MCF 10A (cell line): ENCODE results near the gene NTN4. TPM values are rescaled to one million over a fixed set of nuclear protein-coding genes. Genes with fewer than 3 reads are reported as not detected.
"Not testable (repeated sequence)": the region's sequence is repeated elsewhere in the genome, so short reads cannot be mapped to it uniquely, and the experiment has no call there.

Experiments used
- BruUV-seq: library from RNA; stranded (reverse); fragments of 400-500 nt; replicated peaks from 2 replicates; lab custom pipeline; 2021; lab: Mats Ljungman, UMichigan
- CTCF ChIA-PET: fragments of 300-600 bp; sonication (Branson Sonifier 250); formaldehyde crosslinking; extraction: SDS; loops from one replicate; lab custom pipeline; 2021; ENCODE audit warnings: antibody characterized with exemption, inconsistent platforms; lab: Yijun Ruan, JAX
- POLR2A ChIA-PET: fragments of 300-600, 350-650 bp; sonication (Branson Sonifier 250); formaldehyde crosslinking; extraction: SDS; loops from one replicate; lab custom pipeline; 2020; ENCODE audit warnings: antibody characterized with exemption, inconsistent platforms; lab: Yijun Ruan, JAX
- DNase-seq: peaks from one replicate; pipeline ENCODE4 v3.0.0-alpha.2; 2018; ENCODE audit not compliant: unreplicated experiment
- H3K27ac Mint-ChIP-seq: one replicate; pipeline ENCODE4 v1.8.0; 2022; ENCODE audit warnings: mild to moderate bottlenecking, low read depth, mixed read lengths; ENCODE audit not compliant: unreplicated experiment
- H3K27me3 Mint-ChIP-seq: one replicate; pipeline ENCODE4 v1.8.0; 2022; ENCODE audit warnings: mixed read lengths; ENCODE audit not compliant: insufficient read depth, unreplicated experiment
- H3K36me3 Mint-ChIP-seq: one replicate; pipeline ENCODE4 v1.8.0; 2022; ENCODE audit warnings: mild to moderate bottlenecking, moderate library complexity, mixed read lengths; ENCODE audit not compliant: insufficient read depth, unreplicated experiment
- H3K4me1 Mint-ChIP-seq: one replicate; pipeline ENCODE4 v1.8.0; 2022; ENCODE audit warnings: mixed read lengths; ENCODE audit not compliant: insufficient read depth, unreplicated experiment
- H3K4me3 Mint-ChIP-seq: one replicate; pipeline ENCODE4 v1.8.0; 2022; ENCODE audit warnings: mild to moderate bottlenecking, moderate library complexity, mixed read lengths; ENCODE audit not compliant: unreplicated experiment
- H3K9me3 Mint-ChIP-seq: one replicate; pipeline ENCODE4 v1.8.0; 2022; ENCODE audit warnings: mixed read lengths; ENCODE audit not compliant: unreplicated experiment
- intact Hi-C: fragments of 100-400 bp; cut with micrococcal nuclease; formaldehyde crosslinking; loops from 2 replicates; pipeline ENCODE4 v1.14.1; 2022
- total RNA-seq: library from RNA; stranded (reverse); gene quantifications from 2 replicates; pipeline ENCODE4 v1.2.3, GENCODE V29; 2022
- TF ChIP-seq, protein P1 (sequence below): fragments of 200-600 bp; IDR thresholded peaks from one replicate; pipeline ENCODE4 v1.8.0; 2022; ENCODE audit warnings: antibody characterized with exemption, mild to moderate bottlenecking; ENCODE audit not compliant: unreplicated experiment

NTN4 gene
- total RNA-seq, 1 experiment from 2014 or later = 53.0 TPM

DNA sequence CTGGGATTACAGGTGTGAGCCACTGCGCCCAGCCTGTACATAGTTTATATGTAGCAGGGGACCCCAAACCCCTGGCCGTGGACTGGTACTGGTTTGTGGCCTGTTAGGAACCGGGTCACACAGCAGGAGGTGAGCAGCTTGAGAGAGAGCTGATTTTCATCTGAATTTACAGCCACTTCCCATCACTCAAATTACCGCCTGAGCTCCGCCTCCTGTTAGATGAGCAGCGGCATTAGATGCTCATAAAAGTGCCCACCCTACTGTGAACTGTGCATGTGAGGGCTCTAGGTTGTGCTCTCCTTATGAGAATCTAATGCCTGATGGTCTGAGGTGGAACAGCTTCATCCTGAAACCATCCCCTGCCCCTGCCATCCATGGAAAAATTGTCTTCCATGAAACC, 119.3 kb downstream of the NTN4 start:
- ChIA-PET POLR2A (interaction anchor here (0.9 kb wide), 1 partner anchor 10 kb away, joined by 3 read pairs; no protein-coding TSS in a partner anchor), CTCF (interaction anchor here (1.2 kb wide), 1 partner anchor 10 kb away, joined by 3 read pairs; no protein-coding TSS in a partner anchor)
- no peak overlapping the region for H3K27ac Mint-ChIP-seq
- H3K4me3 Mint-ChIP-seq = no peak overlapping the region
- BruUV-seq = no TSS peak
- TF ChIP-seq, protein P1, sequence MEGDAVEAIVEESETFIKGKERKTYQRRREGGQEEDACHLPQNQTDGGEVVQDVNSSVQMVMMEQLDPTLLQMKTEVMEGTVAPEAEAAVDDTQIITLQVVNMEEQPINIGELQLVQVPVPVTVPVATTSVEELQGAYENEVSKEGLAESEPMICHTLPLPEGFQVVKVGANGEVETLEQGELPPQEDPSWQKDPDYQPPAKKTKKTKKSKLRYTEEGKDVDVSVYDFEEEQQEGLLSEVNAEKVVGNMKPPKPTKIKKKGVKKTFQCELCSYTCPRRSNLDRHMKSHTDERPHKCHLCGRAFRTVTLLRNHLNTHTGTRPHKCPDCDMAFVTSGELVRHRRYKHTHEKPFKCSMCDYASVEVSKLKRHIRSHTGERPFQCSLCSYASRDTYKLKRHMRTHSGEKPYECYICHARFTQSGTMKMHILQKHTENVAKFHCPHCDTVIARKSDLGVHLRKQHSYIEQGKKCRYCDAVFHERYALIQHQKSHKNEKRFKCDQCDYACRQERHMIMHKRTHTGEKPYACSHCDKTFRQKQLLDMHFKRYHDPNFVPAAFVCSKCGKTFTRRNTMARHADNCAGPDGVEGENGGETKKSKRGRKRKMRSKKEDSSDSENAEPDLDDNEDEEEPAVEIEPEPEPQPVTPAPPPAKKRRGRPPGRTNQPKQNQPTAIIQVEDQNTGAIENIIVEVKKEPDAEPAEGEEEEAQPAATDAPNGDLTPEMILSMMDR = no peak
- no peaks in the 10 kb centered on the region for H3K36me3 Mint-ChIP-seq
- DNase-seq = no peak
- intact Hi-C loops = no loop called here
- no peaks in the 10 kb centered on the region for H3K9me3 Mint-ChIP-seq
- no peaks in the 10 kb centered on the region for H3K27me3 Mint-ChIP-seq
- H3K4me1 Mint-ChIP-seq = no peaks in the 10 kb centered on the region

DNA sequence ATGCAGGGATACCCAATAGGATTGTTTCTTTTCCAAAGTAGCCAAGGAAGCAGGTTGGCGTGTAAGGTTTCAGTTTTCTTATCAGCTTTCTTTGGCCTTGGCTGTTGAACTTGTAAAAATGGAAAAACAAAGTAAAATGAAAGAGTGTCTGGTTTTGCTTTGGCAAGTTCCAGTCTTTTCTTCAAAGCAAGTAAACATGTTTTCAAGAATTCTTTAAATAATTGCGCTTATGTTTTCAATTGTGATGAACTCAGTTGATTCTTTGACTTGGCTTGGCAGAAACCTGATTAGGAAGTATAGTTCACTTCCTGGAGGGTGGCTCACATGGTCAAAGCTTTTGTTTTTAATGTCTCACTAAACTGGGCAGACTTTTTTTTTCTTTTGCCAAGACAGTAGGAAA, 127.0 kb downstream of the NTN4 start:
- Mint-ChIP-seq H3K4me1 (no peaks in the 10 kb centered on the region), H3K36me3 (no peaks in the 10 kb centered on the region), H3K9me3 (no peaks in the 10 kb centered on the region), H3K27ac (no peak overlapping the region), H3K4me3 (no peak overlapping the region), H3K27me3 (no peaks in the 10 kb centered on the region)
- ChIA-PET CTCF (no interaction called here), POLR2A (interaction anchor here (1.0 kb wide), 1 partner anchor 67 kb away, joined by 3 read pairs; no protein-coding TSS in a partner anchor)
- TF ChIP-seq, protein P1 = no peak
- intact Hi-C loops = no loop called here
- BruUV-seq = no TSS peak
- DNase-seq = no peak

DNA sequence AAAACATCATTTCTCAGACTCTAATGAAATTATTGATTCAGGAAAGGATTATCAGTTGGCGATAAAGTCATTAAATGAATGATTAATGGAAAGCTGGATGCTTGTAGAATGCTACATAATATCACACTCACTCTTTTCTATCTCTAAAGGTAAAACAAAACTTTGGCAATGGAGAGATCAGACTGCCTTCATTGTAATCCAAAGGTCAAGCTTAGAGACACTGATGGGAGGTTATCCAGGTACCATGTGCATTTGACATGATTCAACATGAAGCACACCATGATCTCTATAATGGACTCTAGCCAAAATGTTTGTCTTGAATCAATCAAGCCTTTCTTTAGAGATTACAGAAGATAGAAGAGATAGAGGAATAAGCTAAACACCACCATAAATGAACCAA, 129.2 kb downstream of the NTN4 start:
- no peaks in the 10 kb centered on the region for H3K36me3 Mint-ChIP-seq
- POLR2A ChIA-PET = interaction anchor here (0.6 to 1.2 kb wide), 3 partner anchors 9 to 1348 kb away, joined by 3 to 4 read pairs (median 3); no protein-coding TSS in a partner anchor
- H3K27me3 Mint-ChIP-seq = no peaks in the 10 kb centered on the region
- no peak overlapping the region for H3K4me3 Mint-ChIP-seq
- DNase-seq = no peak
- intact Hi-C loops = loop anchor here (2.0 kb wide), 1 partner anchor 35 kb away; no protein-coding TSS in a partner anchor
- TF ChIP-seq, protein P1 = no peak
- H3K4me1 Mint-ChIP-seq = no peaks in the 10 kb centered on the region
- CTCF ChIA-PET = interaction anchor here (1.2 kb wide), 1 partner anchor 10 kb away, joined by 3 read pairs; no protein-coding TSS in a partner anchor
- no TSS peak for BruUV-seq
- H3K9me3 Mint-ChIP-seq = no peaks in the 10 kb centered on the region
- H3K27ac Mint-ChIP-seq = no peak overlapping the region

DNA sequence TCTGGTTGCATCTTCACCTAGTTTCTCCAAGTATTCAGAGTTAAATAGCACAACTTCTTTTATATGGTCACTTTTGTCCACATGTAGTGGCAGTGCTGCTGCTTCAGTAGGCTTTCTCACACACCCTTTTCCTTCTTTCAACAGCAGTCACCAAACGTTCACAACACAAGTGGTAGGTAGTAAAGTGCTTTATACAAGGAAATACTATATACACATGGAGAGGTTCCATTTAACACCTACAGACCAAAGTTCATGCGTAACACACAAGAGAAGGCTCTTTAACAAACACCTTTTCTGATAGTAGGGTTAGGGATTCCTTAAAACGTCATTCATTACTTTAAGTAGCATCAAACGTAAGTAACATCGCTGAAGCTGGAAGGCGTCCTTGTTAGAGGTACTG, 132.2 kb downstream of the NTN4 start:
- CTCF ChIA-PET = interaction anchor here (0.6 to 1.3 kb wide), 2 partner anchors 35 to 1949 kb away, joined by 3 to 5 read pairs; no protein-coding TSS in a partner anchor

DNA sequence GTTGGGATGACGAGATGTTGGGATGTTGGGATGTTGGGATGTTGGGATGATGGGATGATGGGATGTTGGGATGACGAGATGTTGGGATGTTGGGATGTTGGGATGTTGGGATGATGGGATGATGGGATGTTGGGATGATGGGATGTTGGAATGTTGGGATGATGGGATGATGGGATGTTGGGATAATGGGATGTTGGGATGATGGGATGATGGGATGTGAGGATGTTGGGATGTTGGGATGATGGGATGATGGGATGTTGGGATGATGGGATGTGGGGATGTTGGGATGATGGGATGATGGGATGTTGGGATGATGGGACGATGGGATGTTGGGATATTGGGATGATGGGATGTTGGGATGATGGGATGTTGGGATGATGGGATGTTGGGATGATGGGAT, 135.9 kb downstream of the NTN4 start:
- H3K27me3 Mint-ChIP-seq, H3K36me3 Mint-ChIP-seq, intact Hi-C loops, H3K4me3 Mint-ChIP-seq, H3K9me3 Mint-ChIP-seq, BruUV-seq, CTCF ChIA-PET, H3K27ac Mint-ChIP-seq, DNase-seq: not testable (repeated sequence)
- H3K4me1 Mint-ChIP-seq = peaks cover 26% of the 10 kb centered on the region
- POLR2A ChIA-PET = interaction anchor here (1.0 kb wide), 1 partner anchor 12 kb away, joined by 4 read pairs; no protein-coding TSS in a partner anchor

More for the DNA sequence above, 132.2 kb downstream of the NTN4 start:
- no TSS peak for BruUV-seq
- Mint-ChIP-seq H3K9me3 (peaks cover 7% of the 10 kb centered on the region), H3K27ac (no peak overlapping the region), H3K4me1 (peaks cover 12% of the 10 kb centered on the region), H3K27me3 (no peaks in the 10 kb centered on the region), H3K36me3 (peaks cover 6% of the 10 kb centered on the region), H3K4me3 (no peak overlapping the region)
- TF ChIP-seq, protein P1 = no peak
- POLR2A ChIA-PET = interaction anchor here (0.7 kb wide), 1 partner anchor 25 kb away, joined by 4 read pairs; no protein-coding TSS in a partner anchor
- no peak for DNase-seq
- intact Hi-C loops = no loop called here
